PFSK-1 (cell line): ENCODE results near the gene LSM14A.

Experiments used
- FOXP2 ChIP-seq: optimal IDR thresholded peaks from 2 replicates; pipeline ENCODE3; 2011; ENCODE audit warnings: borderline replicate concordance, control low read depth, inconsistent platforms; ENCODE audit not compliant: insufficient read depth; ENCODE audit errors: extremely low read length, extremely low read depth
- POLR2AphosphoS5 ChIP-seq: IDR thresholded peaks from 2 replicates; pipeline ENCODE4 v1.6.1; 2012; ENCODE audit warnings: low read depth, mild to moderate bottlenecking, control low read depth, low read length, moderate library complexity
- SIN3A ChIP-seq: IDR thresholded peaks from 2 replicates; pipeline ENCODE4 v1.6.1; 2012; ENCODE audit warnings: mild to moderate bottlenecking, low read length, moderate library complexity, borderline replicate concordance; ENCODE audit not compliant: insufficient read depth
- TAF1 ChIP-seq: IDR thresholded peaks from 2 replicates; pipeline ENCODE4 v1.6.1; 2012; ENCODE audit warnings: low read length, control low read depth, borderline replicate concordance; ENCODE audit not compliant: insufficient read depth
- TF ChIP-seq, protein P1 (sequence below), 2 experiments: IDR thresholded peaks; 2 replicates each; pipeline versions ENCODE4 v1.6.1 to v1.8.0; 2011 to 2012; ENCODE audit warnings: low read depth in 2 of 2, low read length in 2 of 2, control low read depth in 1 of 2, inconsistent platforms in 1 of 2, mild to moderate bottlenecking in 1 of 2, moderate library complexity in 1 of 2; ENCODE audit not compliant: insufficient read depth in 1 of 2

Gene LSM14A

GRCh38 chr19:34244611-34245299 lies 72.5 kb downstream of the LSM14A start:
- TF ChIP-seq FOXP2 (no peak), TAF1 (no peak), SIN3A (no peak), POLR2AphosphoS5 (no peak)
- TF ChIP-seq, protein P1, sequence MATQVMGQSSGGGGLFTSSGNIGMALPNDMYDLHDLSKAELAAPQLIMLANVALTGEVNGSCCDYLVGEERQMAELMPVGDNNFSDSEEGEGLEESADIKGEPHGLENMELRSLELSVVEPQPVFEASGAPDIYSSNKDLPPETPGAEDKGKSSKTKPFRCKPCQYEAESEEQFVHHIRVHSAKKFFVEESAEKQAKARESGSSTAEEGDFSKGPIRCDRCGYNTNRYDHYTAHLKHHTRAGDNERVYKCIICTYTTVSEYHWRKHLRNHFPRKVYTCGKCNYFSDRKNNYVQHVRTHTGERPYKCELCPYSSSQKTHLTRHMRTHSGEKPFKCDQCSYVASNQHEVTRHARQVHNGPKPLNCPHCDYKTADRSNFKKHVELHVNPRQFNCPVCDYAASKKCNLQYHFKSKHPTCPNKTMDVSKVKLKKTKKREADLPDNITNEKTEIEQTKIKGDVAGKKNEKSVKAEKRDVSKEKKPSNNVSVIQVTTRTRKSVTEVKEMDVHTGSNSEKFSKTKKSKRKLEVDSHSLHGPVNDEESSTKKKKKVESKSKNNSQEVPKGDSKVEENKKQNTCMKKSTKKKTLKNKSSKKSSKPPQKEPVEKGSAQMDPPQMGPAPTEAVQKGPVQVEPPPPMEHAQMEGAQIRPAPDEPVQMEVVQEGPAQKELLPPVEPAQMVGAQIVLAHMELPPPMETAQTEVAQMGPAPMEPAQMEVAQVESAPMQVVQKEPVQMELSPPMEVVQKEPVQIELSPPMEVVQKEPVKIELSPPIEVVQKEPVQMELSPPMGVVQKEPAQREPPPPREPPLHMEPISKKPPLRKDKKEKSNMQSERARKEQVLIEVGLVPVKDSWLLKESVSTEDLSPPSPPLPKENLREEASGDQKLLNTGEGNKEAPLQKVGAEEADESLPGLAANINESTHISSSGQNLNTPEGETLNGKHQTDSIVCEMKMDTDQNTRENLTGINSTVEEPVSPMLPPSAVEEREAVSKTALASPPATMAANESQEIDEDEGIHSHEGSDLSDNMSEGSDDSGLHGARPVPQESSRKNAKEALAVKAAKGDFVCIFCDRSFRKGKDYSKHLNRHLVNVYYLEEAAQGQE (IDR thresholded peaks at IDR 0.05; ENCODE audit: insufficient read depth in 1 of 2, low read depth in 2 of 2, low read length in 2 of 2): no peak

GRCh38 chr19:34246340-34246739 lies 74.0 kb downstream of the LSM14A start:
- TF ChIP-seq TAF1 (no peak), FOXP2 (no peak), SIN3A (no peak)
- TF ChIP-seq, protein P1 (IDR thresholded peaks at IDR 0.05; ENCODE audit: insufficient read depth in 1 of 2, low read depth in 2 of 2, low read length in 2 of 2): no peak

GRCh38 chr19:34248941-34249340 lies 76.6 kb downstream of the LSM14A start:
- no peak for TF ChIP-seq SIN3A
- TF ChIP-seq TAF1: no peak
- TF ChIP-seq, protein P1 (IDR thresholded peaks at IDR 0.05; ENCODE audit: insufficient read depth in 1 of 2, low read depth in 2 of 2, low read length in 2 of 2): no peak
- TF ChIP-seq POLR2AphosphoS5: no peak
- TF ChIP-seq FOXP2: no peak

DNA sequence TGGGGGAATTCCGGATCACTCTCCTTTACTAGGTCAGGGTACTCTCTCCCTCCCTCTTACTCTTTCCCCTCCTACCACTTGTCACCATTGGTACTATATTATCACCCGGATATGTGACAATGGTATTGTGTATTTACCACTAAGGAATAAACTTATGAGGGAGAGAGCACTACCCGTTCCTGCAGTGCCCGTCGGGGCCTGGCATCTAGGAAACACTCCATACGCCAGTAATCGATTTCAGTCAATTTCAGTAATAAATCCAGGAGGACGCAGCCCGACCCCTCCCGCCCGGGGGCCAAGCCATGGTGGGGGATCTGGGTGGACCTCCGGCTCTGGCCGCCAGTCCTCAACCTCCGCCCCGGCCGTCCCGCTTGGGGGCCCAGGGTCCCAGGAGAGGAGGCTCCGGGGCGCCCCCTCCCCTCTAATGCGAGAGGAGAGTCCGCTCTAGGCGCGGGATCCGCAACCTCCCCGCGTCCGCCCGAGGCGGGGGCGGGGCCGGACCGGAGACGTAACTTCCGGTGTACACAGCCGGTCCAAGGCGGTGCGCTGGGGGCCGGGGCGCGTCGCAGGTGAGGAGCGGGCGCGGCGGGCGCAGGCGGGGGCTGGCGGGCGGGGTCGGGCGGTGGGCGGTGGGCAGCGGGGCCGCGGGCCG lies 81.9 kb downstream of the LSM14A start, which contains the start of gene GARRE1:
Gene GARRE1 (plus strand): TSS at position 509 of the 652 bp plus-strand sequence. CDS start 45,920 bp downstream, outside the sequence.
- TF ChIP-seq FOXP2: peak; percentile 94
- TF ChIP-seq, protein P1 (IDR thresholded peaks at IDR 0.05; ENCODE audit: insufficient read depth in 1 of 2, low read depth in 2 of 2, low read length in 2 of 2): no peak
- peak; percentile 71; the same call in 1 of the 2 replicates for TF ChIP-seq POLR2AphosphoS5
- no peak for TF ChIP-seq SIN3A
- TF ChIP-seq TAF1: no peak
